Activated CD4-positive, alpha-beta T cell treated with anti-CD3 and anti-CD28 coated beads, Interleukin-2, amount 50 U/mL, for 4 hours (primary cell): Measurements from ENCODE around the gene GRWD1.
"Not testable (repeated sequence)": the region's sequence is repeated elsewhere in the genome, so short reads cannot be mapped to it uniquely, and the experiment has no call there.

Experiments used
- DNase-seq, 2 experiments: peaks; one replicate each; pipeline ENCODE4 v3.0.0-alpha.2; 2020

The GRWD1 gene

DNA sequence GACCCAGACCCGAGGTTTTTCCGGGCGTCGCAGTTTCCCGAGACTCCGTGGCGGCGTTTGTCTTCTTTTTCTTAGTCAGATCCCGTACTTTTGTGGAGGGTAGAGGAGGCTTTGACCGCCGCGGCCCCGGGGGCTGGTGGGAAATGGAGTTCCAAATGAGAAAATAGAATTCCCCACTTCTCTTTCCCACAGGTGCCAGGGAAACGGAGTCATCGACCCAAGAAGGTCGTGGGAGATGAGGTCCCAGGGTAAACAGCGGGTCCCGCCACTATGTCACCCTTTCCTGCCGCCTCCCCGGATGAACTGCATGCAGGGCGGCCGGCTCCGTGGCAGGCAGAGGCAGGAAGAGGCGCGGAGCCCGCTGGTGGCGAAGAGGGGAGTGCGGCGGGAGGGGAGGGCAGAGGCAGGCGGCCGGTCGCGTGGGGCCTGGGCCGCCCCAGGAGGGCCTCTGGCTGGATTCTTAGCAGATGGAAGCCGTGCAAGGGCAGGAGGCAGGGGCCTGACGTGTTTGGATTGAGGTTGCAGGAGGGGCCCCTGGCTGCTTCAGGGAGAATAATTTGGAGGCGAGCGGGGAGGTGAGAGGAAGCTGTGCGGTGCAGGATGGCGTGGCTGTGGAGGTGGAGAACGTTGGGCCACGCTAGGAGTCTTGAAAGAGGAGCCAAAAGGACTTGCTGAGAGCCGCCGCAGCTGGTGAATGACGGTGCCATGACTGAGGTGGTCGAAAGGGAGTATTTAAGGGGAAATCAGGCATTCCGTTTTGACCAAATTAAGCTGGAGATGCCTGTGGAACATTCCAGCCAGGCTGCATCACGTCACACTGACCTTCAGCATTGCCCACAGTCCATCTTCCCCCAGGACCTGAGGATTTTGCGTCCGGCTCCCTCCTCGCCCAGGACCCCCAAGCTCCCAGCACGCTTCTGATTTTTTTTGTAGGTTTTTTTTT, 35.0 kb downstream of the GRWD1 start:
- DNase-seq = peak; percentile 34

DNA sequence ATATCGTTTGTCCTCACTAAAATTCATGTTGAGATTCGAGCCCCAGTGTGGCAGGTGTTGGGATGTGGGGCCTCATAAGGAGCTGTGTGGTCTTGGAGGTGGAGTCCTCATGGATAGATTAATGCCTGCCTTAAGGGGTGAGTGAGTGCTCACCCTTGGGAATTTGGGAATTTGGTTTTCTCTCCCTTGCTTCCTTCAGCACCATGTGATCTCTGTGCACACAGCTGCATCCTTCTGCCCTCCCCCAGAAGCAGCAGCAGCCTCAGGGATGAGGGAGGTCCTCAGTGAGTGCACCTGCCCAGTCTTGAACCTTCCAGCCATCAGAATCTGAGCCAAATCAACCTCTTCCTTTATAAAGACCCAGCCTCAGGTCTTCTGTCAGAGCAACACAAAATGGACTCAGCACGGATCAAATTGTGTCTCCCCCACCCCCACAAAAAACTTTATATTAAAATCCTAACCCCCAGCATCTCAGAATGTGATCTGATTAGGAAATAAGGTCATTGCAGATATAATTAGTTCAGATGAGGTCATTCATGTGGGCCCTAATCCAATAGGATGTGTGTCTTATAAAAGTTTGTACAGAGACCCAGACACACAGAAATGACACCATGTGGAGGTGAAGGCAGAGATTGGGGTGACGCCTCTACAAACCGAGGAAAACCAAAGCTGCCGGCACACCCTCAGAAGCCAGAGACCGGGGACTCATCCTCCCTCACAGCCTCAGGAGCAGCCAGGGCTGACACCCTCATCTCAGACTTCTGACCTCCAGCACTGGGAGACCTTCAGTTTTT, 36.3 kb downstream of the GRWD1 start:
- DNase-seq = no peak

DNA sequence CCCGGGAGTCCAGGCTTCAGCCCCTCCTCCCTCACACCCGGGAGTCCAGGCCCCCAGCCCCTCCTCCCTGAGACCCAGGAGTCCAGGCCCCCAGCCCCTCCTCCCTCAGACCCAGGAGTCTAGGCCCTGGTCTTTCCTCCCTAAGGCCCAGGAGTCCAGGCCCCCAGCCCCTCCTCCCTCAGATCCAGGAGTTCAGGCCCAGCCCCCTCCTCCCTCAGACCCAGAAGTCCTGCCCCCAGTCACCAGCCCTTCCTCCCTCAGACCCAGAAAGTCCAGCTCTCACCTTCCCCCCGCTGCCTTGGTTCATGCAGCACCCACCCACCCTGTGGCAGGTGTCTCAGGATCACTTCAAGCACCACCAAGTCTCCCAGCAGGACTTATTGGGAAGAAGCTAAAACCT, 37.5 kb downstream of the GRWD1 start:
- no peak for DNase-seq

DNA sequence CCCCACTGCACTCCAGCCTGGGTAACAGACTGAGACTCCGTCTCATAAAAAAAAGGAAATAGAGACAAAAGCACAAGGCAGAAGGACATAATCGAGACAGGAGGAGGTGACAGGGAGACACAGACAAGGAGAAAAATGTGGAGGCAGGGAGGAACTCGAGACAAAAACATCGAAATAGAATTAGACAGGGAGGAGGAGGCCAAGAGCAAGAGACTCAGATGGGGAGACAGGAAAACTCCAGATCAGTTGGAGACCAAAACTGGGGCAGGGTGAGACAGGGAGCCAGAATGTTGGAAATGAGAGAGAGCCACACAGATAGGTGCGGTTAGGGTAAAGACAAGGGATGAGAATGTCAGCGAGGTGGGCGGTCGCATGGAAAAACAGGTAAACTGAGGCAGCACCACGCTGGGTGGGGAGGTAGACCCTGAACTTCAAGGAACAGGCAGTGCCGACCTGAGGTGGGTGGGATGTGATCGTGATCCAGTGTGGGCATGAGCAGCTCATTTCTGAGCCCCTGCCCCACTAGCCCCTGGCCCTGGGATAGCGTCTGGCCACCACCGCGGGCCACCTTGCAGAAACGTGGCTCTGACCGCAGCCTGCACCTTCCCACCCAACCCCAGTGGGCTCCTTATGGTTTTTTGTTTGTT, 38.6 kb downstream of the GRWD1 start:
- no peak for DNase-seq

DNA sequence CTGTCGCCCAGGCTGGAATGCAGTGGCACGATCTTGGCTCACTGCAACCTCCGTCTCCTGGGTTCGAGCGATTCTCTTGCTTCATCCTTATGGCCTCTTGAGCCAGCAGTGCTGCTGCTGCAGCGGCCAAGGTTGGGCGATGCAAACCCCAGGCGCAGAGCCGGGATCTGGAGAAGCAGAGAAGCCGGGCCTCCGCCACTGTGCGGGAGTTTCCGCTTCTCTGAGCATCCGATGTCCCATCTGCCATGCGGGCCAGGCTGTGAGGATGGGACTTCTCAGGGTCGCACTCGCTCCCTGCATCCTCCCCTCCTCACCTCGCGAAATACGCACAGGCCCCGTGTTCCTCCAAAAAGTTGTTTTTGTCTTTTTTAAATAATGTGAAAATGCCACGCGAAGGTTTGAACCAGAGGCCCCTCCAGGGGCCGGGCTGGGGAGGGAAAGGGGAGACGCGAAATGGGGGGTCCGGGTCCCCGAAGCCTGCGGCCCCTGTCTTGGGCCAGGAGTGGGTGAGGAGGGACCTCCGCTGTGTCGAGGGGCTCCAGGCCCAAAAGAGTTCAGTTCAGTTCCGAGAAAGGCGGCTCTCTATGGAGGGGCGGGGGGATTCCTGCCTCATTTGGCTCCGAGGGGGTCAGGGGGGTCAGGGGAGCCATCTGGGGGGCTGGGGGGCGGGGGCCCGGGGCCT, 39.3 kb downstream of the GRWD1 start:
- DNase-seq = no peak

DNA sequence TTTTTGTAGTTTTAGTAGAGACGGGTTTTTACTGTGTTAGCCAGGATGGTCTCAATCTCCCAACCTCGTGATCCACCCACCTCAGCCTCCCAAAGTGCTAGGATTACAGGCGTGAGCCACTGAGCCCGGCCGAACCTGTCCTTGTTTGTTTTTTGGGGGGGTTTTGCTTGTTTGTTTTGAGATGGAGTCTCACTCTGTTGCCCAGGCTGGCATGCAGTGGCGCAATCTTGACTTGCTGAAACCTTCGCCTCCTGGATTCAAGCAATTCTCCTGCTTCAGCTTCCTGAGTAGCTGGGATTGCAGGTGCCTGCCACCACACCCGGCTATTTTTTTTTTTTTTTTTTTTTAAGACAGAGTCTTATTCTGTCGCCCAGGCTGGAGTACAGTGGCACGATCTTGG, 40.9 kb downstream of the GRWD1 start:
- not testable (repeated sequence) for DNase-seq

DNA sequence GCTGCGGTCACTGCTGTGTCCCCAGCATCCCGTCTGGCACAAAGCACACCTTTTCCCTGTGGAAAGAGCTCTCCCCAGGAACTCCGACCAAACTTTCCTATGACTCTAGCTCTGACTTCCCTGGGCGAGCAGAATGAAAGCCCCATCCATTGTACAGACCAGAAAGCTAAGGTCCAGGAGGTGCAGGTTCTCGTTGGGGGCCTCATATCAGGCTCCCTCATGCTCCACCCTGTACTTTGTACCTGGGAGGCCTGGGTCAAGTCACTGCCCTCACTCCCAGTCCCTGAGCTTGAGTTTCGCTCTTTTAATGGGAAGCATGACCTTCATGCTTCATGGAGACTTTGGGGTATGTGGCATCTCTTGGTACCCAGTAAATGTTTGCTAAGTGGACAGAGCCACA, 41.8 kb downstream of the GRWD1 start:
- DNase-seq = no peak

DNA sequence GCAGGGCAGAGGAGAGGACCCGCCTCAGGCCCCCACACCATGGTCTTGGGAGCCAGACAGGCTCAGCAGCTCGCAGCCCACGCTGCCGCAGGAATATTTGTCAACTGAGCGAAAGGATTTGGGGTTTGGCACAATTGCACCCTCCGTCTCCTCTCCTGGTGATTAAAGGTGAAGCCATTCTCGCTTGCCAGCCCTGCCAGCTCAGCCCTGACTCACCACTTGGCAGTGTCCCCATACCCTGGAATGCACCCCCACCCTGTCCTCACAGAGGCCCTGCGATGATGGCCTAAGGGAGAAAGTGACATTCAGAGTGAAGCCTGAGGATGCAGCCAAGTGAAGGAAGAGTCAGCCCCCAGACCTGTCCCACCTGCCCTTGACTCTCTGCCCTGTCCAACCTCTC, 42.2 kb downstream of the GRWD1 start:
- no peak for DNase-seq

DNA sequence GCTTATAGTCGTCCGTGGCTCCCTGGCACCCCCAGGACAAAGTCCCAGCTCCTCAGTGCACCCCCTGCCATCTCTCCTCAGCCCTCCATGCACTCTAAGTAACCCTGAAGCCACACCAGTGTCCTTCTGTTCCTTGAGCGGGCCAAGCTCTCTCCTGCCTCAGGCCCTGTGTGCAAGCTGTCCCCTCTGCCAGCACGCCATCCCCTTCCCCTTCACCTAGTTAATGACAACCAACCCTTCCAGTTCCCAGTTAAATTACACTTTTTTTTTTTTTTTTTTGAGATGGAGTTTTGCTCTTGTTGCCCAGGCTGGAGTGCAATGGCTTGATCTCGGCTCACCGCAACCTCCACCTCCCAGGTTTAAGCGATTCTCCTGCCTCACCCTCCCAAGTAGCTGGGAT, 42.7 kb downstream of the GRWD1 start:
- not testable (repeated sequence) for DNase-seq

DNA sequence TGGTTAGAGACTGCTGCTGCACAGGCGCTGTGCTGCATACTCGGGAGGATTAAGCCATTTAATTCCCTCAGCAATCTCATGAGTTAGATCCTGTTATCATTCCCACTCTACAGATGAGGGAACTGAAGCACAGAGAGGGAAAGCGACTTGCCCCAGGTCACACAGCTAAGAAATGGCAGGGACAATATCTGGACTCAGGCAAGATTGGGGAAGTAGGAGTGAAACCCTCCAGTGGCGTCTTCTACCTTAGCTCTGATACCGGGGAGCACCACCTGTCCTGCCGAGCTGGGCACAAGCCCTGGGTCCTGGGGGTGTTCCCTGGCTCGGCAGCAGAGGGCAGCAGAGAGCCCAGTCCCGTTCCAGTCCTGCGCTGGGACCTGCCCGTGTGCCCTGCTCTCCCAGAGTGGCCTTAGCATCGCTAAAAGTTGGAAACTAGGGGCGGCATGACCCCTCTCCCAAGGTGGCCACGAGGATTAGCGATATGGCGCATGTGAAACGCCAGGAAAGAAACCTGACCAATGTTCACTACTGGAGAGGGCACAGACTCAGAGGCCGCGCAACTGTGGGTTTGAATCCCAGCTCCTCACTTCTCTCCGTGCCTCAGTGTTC, 43.9 kb downstream of the GRWD1 start:
- DNase-seq = peak; percentile 73 to 77

DNA sequence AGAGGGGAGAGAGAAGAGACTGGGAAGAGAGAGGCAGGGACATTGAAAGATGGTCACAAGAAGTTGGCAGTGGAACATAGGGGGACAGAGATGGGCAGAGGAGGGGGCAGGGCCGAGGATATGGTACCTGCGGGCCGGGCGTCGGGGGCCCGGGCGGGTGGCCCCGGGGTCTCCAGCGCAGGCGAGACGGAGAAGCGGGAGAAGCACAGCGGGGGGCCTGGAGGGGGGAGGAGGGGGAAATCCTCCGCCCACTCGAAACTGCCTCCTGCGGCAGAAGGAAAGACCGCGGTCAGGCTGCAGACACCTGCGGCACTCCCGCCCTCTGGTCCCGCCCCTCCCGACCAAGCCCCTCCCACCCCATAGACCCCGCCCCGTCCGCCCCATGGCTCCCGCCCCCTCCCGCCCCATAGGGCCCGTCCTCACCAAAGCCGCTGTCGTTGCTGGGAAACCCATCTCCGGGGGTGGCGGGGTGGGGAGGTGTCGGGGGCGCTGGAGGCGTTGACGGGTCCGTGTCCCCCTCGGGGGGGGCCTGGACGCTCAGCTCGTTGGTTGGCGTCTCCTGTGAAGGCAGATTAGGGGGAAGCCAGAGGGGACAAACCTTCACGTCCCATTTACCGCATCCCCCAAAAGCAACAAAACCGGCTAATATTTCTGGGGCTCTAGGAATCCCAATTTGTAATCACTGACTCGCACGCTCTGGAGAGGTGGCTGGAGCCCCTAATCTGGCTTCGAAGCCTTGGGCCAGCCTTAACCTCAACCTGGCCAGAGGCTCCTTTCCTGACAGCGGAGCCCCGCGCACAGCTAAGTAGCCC, 45.4 kb downstream of the GRWD1 start:
- DNase-seq = peak; percentile 46 to 47

DNA sequence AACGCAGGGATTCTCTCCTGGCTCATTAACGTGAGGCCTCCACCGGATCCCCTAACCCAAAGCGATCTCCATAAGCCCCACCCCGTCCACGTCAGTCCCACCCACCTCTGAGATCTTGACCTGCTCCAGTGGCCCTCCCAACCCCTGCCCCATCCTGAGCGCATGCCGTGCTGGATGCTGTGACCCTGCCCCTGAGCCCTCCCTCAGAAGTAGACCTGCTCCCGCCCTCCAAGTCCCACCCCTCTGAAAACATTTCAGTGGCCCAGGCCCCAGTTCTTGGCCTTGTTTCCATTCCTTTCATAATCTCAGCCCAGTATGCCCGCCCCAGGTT, 46.0 kb downstream of the GRWD1 start:
- DNase-seq = no peak

DNA sequence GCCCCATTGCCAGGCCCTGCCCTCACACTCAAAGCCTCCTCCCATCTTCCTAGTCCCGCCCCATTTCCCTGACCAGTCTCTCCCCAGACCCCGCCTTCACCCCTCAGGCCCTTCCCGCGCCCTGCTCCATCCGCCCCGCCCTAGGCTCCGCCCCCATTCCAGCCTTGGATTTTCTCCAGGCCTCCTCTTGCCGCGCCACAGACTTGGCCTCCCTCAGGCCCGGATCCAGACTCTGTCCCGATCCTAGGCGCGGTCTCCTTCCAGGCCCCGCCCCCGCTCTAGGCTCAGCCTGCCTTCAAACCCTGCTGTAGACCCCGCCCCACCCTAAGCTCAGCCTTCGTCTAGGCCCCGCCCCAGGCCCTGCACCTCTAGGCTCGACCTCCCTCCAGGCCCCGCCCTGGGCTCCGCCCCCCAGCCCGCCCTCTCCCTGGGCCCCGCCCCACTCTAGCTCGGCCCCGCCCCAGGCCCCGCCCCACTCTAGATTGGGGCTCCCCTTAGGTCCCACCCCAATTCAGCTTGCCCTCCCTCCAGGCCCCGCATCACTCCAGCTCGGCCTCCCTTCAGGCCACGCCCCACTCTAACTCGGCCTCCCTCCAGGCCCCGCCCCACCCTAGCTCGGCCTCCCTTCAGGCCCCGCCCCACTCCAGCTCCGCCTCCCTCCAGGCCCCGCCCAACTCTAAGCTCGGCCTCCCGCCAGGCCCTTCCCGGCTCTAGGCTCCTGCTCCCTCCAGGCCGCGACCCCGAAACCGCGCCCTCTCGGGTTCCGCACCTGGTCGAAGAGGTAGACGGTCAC, 47.3 kb downstream of the GRWD1 start:
- DNase-seq = peak; percentile 73 to 74

DNA sequence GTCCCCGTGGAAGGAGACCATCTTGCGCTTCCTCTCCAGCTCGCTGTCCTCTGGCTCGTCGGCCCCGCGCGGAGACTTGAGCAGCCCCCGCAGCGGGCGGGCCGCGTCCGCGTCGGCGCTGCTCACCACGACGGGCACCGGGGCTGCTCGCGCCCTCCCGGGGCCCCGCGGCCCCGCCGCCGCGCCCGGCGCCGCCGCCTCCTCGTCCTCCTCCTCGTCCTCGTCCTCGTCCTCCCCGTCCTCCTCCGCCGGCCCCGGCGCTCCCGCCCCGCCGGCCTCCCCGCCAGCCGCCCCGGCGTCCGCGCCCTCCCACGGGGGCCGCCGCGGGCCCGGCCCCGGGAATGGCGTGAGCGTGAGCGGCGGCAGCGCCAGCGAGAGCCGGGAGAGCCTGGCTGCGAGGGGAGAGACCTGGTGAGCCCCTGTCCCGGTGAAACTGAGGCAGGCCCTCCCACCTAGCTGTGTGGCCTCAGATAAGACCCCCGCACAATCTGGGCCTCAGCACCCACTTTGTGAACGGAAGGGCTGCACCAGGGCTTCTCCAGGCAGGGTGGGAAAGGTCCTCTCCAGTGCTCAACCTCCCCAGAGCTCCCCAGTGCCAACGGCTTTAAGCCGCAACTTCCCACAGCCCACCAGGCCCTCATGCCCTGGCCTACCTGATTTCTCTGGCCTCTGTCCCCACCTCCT, 48.1 kb downstream of the GRWD1 start:
- no peak for DNase-seq

DNA sequence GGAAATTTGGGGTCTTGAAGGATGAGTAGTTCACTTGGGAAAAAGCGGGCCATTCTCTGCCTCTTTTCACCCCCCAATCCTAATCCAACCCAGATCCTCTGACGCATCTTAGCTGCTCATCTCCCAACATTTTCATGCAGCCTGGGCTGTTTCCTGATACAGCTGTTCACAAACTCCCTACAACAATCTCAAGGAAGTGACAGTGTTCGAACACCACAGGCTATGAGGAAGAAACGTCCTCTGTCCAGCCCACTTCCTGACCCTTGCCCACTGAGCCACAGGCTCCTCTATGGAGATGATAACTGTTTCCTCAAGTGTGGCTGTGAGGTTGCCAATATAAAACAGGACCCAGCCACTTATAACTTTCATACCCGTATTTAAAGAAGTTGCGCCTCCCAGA, 49.6 kb downstream of the GRWD1 start:
- no peak for DNase-seq

DNA sequence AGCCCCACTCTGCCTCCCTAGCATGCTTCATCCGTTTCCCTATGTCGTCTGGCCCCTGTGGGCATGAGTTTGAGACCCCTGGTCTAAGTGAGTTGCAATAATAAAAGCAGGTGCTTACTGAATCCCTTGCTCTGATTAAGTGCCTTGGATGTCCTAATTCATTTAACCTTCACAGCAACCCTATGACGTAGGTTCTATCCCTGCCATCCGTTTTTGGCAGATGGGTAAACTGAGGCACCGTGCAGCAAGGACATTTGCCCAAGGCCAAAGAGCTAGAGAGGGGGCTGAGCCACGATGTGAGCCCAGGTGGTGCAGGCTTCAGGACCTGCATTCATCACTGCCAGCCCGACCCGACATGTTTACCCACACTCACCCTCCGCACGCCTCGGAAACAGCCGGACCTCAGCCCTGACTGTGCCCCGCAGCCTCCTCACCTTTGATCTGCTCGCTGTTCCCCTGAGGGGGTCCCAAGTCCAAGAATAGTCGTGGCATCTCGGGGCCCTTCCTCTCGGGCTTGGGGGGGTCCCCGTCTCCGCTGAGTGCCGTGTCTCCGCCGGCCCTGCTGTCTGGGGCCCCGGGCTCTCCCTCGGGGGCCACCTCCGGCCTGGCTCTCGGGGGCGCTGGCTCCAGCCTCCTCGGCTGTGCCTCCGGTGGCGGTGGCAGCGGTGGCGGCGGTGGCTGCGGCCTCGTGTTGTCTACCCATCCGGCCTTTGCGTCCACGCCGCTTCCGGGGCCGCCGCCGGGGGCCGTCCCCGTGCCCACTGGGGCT, 51.4 kb downstream of the GRWD1 start:
- no peak for DNase-seq

DNA sequence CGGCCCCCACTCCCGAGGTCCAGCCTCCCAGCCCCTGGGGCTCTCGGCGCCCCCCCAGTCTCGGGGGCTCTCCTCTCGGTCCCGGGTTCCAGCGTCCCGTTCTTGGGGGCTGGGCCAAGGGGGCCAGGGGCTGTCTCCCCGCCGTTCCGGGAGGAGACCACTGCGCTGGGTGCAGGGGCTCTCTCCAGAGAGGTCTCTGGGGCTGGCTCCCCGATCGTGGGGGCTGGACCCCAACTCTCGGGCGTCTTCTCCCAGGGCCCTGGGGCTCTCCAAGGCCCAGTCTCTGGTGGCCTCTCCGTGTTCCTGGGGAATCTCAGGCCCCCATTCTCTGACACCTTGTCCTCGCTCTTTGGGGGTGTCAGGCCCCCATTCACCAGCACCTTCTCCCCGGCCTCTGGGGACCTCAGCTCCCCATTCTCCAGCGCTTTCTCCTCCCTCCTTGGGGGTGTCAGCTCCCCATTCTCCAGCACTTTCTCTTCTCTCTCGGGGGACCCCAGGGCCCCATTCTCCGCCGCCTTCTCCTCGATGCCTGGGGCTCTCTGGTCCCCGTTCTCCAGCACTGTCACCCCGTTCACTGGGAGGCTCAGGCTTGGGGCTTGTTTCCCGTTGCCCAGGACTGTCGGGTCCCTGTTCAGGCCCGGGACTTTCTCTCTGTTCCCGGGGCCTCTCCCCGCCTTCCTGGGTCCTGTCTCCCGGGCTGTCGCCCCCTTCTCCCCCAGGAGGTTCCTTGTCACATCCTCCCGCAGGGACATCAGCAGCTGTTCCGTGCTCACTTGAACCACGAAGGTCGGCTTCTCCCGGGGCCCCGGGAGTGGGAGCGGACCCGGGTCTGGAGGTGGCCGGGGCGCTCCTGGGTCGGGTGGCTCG, 52.2 kb downstream of the GRWD1 start:
- DNase-seq = no peak

DNA sequence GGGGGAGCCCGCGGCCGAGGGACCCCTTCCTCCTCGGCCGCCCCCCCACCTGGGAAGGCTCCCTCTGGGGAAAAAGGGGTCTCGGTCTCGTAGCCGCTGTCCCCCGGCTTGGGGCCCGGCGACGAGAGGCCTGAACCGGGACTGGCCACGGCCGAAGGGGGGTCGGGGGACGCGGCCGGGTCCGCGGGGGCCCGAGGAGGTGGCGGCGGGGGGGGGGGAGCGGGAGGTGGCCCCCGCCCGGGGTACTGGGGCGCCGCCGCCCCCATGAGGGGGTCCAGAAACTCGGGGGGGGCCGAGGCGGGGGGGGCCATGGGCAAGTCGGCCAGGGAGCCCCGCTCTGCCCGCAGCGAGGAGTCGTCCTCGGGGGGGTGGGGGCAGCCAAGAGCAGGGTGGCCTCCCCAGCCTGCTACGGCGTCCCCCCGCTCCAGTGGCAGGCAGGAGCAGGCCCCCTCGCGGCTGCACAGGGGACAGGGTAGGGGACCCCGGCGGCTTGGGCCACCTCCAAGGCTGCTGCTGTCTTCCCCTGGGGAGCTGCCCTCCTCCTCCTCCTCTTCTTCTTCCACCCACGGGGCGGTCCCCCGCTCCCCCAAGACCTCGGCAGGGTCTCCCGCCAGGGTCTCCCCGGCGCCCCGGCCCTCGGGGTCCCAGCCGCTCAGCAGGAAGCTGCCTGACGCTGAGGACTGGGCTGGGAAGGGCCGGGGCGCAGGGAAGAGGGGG, 53.0 kb downstream of the GRWD1 start:
- no peak for DNase-seq
